ENCODE data around the gene ZAP70. TPM values are rescaled to one million over a fixed set of nuclear protein-coding genes. Genes with fewer than 3 reads are reported as not detected.

Gene ZAP70
- total RNA-seq, 2 experiments from 2014 or later, result 218 TPM

- no peak overlapping the region for H3K4me3 Mint-ChIP-seq
- DNase-seq (no peak), ATAC-seq (no peak)
- peaks cover 28% of the 10 kb centered on the region for H3K4me1 Mint-ChIP-seq (ENCODE audit: low read depth)
- POLR2A ChIA-PET, result no interaction called here
- intact Hi-C loops (cut with micrococcal nuclease), result no loop called here
- no peak overlapping the region for H3K27ac Mint-ChIP-seq
- TF ChIP-seq, protein P1, sequence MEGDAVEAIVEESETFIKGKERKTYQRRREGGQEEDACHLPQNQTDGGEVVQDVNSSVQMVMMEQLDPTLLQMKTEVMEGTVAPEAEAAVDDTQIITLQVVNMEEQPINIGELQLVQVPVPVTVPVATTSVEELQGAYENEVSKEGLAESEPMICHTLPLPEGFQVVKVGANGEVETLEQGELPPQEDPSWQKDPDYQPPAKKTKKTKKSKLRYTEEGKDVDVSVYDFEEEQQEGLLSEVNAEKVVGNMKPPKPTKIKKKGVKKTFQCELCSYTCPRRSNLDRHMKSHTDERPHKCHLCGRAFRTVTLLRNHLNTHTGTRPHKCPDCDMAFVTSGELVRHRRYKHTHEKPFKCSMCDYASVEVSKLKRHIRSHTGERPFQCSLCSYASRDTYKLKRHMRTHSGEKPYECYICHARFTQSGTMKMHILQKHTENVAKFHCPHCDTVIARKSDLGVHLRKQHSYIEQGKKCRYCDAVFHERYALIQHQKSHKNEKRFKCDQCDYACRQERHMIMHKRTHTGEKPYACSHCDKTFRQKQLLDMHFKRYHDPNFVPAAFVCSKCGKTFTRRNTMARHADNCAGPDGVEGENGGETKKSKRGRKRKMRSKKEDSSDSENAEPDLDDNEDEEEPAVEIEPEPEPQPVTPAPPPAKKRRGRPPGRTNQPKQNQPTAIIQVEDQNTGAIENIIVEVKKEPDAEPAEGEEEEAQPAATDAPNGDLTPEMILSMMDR (IDR thresholded peaks at IDR 0.05), result no peak
- H3K9me3 Mint-ChIP-seq, result peaks cover 11% of the 10 kb centered on the region
- peaks cover 73% of the 10 kb centered on the region for H3K36me3 Mint-ChIP-seq (ENCODE audit: low read depth)
- H3K27me3 Mint-ChIP-seq, result no peaks in the 10 kb centered on the region
- CTCF ChIA-PET, result interaction anchor here (14.1 kb wide), 1 partner anchor 11 kb away, joined by 167 read pairs; no protein-coding TSS in a partner anchor
These were observed 19.3 kb downstream of the ZAP70 start for GRCh38 chr2:97732436-97733340.

- Mint-ChIP-seq H3K27me3 (no peaks in the 10 kb centered on the region), H3K36me3 (ENCODE audit: low read depth) (peaks cover 72% of the 10 kb centered on the region), H3K9me3 (peaks cover 10% of the 10 kb centered on the region), H3K4me1 (ENCODE audit: low read depth) (peaks cover 20% of the 10 kb centered on the region), H3K27ac (no peak overlapping the region), H3K4me3 (no peak overlapping the region)
- ATAC-seq (no peak), DNase-seq (no peak)
- intact Hi-C loops (cut with micrococcal nuclease), result no loop called here
- POLR2A ChIA-PET, result interaction anchor here (1.1 to 1.5 kb wide), 2 partner anchors 8 to 23 kb away, joined by 3 to 4 read pairs; no protein-coding TSS in a partner anchor
- TF ChIP-seq, protein P1 (IDR thresholded peaks at IDR 0.05), result no peak
- CTCF ChIA-PET, result interaction anchor here (14.1 kb wide), 1 partner anchor 11 kb away, joined by 167 read pairs; no protein-coding TSS in a partner anchor
These were observed 20.1 kb downstream of the ZAP70 start for GRCh38 chr2:97733341-97734035.

DNA sequence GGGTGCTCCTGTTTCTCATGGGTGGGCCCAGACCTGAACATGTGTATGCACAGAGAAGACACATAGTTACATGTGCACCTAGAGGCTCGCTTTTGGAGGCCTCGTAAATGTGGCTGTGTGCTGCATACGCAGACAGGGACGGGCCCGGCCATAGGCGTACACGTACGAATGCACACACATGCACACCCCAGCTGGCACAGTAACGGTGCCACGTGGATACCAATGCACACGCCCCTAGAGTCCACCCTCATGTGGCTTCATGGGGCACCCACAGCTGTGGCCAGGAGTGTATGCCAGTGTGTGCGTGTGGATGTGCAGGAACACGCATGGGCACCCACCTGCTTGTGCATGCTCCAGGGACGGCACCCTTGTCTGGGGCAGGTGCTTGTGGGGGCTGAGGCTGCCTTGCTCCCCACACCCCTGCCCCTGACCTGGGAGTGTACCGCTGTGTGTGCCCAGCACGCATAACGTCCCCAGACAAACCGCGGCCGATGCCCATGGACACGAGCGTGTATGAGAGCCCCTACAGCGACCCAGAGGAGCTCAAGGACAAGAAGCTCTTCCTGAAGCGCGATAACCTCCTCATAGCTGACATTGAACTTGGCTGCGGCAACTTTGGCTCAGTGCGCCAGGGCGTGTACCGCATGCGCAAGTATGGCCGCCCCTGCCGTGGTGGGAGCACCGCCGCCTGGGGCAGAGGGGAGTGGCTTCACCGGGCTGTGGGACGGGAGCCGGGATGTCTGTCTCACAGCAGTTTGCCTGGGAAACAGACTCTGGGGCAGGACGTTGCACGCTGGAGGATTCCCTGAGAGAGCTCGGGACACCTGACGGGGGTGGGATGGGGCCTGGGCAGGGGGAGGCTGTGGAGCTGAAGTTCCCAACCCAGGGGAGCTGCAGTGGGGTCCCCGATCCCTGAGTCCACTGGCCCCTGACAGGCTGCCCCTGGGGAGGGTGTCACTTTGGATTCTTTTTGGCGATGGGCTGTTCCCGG lies 21.0 kb downstream of the ZAP70 start:
- Mint-ChIP-seq H3K9me3 (peaks cover 8% of the 10 kb centered on the region), H3K27me3 (no peaks in the 10 kb centered on the region), H3K4me3 (no peak overlapping the region), H3K4me1 (ENCODE audit: low read depth) (peaks cover 18% of the 10 kb centered on the region), H3K27ac (no peak overlapping the region), H3K36me3 (ENCODE audit: low read depth) (peaks cover 71% of the 10 kb centered on the region)
- POLR2A ChIA-PET, result interaction anchor here (1.1 to 1.5 kb wide), 2 partner anchors 8 to 24 kb away, joined by 3 to 4 read pairs; no protein-coding TSS in a partner anchor
- intact Hi-C loops (cut with micrococcal nuclease), result no loop called here
- CTCF ChIA-PET, result interaction anchor here (0.9 kb wide), 1 partner anchor 34 kb away, joined by 3 read pairs; no protein-coding TSS in a partner anchor
- TF ChIP-seq, protein P1 (IDR thresholded peaks at IDR 0.05), result no peak
- DNase-seq (no peak), ATAC-seq (no peak)

DNA sequence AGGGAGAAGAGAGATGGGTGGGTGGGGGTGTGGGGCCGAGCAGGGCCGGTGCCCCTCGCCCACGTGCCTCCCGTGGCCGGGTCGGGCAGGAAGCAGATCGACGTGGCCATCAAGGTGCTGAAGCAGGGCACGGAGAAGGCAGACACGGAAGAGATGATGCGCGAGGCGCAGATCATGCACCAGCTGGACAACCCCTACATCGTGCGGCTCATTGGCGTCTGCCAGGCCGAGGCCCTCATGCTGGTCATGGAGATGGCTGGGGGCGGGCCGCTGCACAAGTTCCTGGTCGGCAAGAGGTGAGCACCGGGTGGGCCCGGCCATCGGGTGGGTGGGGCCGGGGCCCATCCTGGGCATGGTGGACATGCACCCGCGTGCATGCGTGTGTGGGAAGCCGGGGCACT lies 21.8 kb downstream of the ZAP70 start:
- ChIA-PET POLR2A (interaction anchor here (2.5 kb wide), 1 partner anchor 8 kb away, joined by 19 read pairs; no protein-coding TSS in a partner anchor), CTCF (interaction anchor here (0.9 to 1.2 kb wide), 2 partner anchors 24 to 35 kb away, joined by 3 read pairs; no protein-coding TSS in a partner anchor)
- Mint-ChIP-seq H3K36me3 (ENCODE audit: low read depth) (peaks cover 63% of the 10 kb centered on the region), H3K9me3 (peaks cover 4% of the 10 kb centered on the region), H3K27ac (no peak overlapping the region), H3K4me3 (no peak overlapping the region), H3K4me1 (ENCODE audit: low read depth) (peaks cover 18% of the 10 kb centered on the region), H3K27me3 (no peaks in the 10 kb centered on the region)
- TF ChIP-seq, protein P1 (IDR thresholded peaks at IDR 0.05), result no peak
- intact Hi-C loops (cut with micrococcal nuclease), result no loop called here
- ATAC-seq (no peak), DNase-seq (no peak)

Measured in activated CD8-positive, alpha-beta T cell treated with anti-CD3 and anti-CD28 coated beads for 36 hours (primary cell).